K562 (cell line): ENCODE results near the gene SASH3.

Source experiments
- E2F3 ChIP-seq: fragments of 250-450 bp; sonication (Bioruptor Pico); IDR thresholded peaks from 2 replicates; pipeline ENCODE4 v1.4.0; 2020; ENCODE audit warnings: mild to moderate bottlenecking
- EZH2 ChIP-seq: IDR thresholded peaks from 2 replicates; pipeline ENCODE4 v1.6.1; 2012; ENCODE audit warnings: low read depth, mild to moderate bottlenecking, inconsistent platforms, low read length, borderline replicate concordance
- MTA2 ChIP-seq: fragments of 450-650 bp; IDR thresholded peaks from 2 replicates; pipeline ENCODE4 v1.6.1; 2016; ENCODE audit warnings: low read depth
- POLR2A ChIP-seq: fragments of 450-650 bp; conservative IDR thresholded peaks from 2 replicates; pipeline ENCODE4 v1.6.1; 2016
- RB1 ChIP-seq: fragments of 450-650 bp; IDR thresholded peaks from 2 replicates; pipeline ENCODE4 v1.6.1; 2017; ENCODE audit warnings: low read depth, mild to moderate bottlenecking
- SMARCB1 ChIP-seq: IDR thresholded peaks from 2 replicates; pipeline ENCODE4 v1.6.1; 2011; ENCODE audit warnings: improper control_type of control experiment, low read depth; ENCODE audit not compliant: insufficient read length
- SP2 ChIP-seq: IDR thresholded peaks from 2 replicates; pipeline ENCODE4 v1.6.1; 2011; ENCODE audit warnings: mild to moderate bottlenecking, low read depth, low read length, moderate library complexity; ENCODE audit not compliant: poor library complexity, severe bottlenecking; ENCODE audit errors: extremely low read depth
- ZC3H11A ChIP-seq: IDR thresholded peaks from 2 replicates; pipeline ENCODE4 v1.6.1; 2012; ENCODE audit warnings: low read depth, low read length, improper control_type of control experiment
- ZNF3 ChIP-seq: fragments of 250-450 bp; sonication (Bioruptor Pico); IDR thresholded peaks from 2 replicates; pipeline ENCODE4 v1.5.0; 2021; ENCODE audit warnings: mild to moderate bottlenecking, moderate library complexity
- TF ChIP-seq, protein P1 (sequence below): sonication (generic); formaldehyde crosslinking; IDR thresholded peaks from 2 replicates; pipeline ENCODE4 v1.8.1; 2022; ENCODE audit warnings: missing genetic modification reagents
- TF ChIP-seq, protein P2 (sequence below): fragments of 450-650 bp; IDR thresholded peaks from 2 replicates; pipeline ENCODE4 v1.6.1; 2017; ENCODE audit warnings: mild to moderate bottlenecking, moderate library complexity
- TF ChIP-seq, protein P3 (sequence below): fragments of 450-650 bp; formaldehyde crosslinking; IDR thresholded peaks from 2 replicates; pipeline ENCODE4 v1.4.0; 2022; ENCODE audit warnings: mild to moderate bottlenecking, moderate library complexity
- TF ChIP-seq, protein P4 (sequence below): fragments of 450-650 bp; IDR thresholded peaks from 2 replicates; pipeline ENCODE4 v1.6.1; 2016; ENCODE audit warnings: low read depth
- TF ChIP-seq, protein P5 (sequence below), 3 experiments: IDR thresholded peaks in 2 of 3; conservative IDR thresholded peaks in 1 of 3; 2 replicates each; pipeline ENCODE4 v1.5.1; 2011 to 2012; ENCODE audit warnings: low read length in 3 of 3, mild to moderate bottlenecking in 3 of 3, control low read depth in 2 of 3, improper control_type of control experiment in 1 of 3, inconsistent platforms in 1 of 3, low read depth in 1 of 3, mixed read lengths in 1 of 3, moderate library complexity in 1 of 3; ENCODE audit not compliant: insufficient read depth in 2 of 3

DNA sequence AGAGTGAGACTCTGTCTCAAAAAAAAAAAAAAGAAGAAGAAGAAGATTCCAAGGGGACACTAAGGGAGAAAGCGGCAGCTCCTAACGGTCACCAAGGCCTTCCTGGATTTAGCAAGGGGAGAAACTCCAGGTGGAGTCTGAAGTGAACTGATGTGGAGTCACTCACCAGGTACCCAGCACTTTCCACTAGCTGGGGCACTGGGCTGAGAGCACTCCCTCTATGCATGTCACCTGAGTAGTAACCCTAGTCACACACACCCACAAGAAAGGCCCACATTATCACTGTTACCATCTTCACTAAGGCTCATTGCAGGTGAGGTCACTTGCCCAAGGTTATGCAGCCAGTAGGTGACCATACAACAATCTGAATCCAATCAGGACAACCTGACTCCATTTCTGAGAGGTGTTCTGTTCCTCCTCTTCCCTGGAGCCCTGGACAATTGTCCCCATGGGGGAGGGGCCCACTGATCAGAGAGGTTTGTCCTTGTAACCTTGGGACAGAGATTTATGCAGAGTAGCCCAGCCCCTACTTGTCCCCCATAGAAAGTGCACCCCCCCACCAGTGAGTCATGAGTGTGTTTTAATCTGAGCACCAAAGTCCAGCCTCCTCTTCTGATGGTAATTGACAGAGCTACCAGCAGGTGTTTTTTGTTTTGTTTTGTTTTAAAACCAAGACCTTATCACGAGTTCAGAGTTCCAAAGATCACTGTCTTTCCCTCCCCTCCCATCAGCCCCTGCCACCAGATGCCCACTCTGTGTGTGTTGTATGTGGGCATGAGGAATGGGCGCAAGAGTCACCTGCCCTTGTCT lies 5.9 kb upstream of the SASH3 start:
- no peak for TF ChIP-seq E2F3 (CRISPR knock-in tag)
- no peak for TF ChIP-seq SP2
- TF ChIP-seq ZC3H11A: no peak
- no peak for TF ChIP-seq RB1
- TF ChIP-seq, protein P1, sequence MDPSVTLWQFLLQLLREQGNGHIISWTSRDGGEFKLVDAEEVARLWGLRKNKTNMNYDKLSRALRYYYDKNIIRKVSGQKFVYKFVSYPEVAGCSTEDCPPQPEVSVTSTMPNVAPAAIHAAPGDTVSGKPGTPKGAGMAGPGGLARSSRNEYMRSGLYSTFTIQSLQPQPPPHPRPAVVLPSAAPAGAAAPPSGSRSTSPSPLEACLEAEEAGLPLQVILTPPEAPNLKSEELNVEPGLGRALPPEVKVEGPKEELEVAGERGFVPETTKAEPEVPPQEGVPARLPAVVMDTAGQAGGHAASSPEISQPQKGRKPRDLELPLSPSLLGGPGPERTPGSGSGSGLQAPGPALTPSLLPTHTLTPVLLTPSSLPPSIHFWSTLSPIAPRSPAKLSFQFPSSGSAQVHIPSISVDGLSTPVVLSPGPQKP: no peak
- TF ChIP-seq POLR2A: no peak
- TF ChIP-seq SMARCB1: no peak
- TF ChIP-seq, protein P2, sequence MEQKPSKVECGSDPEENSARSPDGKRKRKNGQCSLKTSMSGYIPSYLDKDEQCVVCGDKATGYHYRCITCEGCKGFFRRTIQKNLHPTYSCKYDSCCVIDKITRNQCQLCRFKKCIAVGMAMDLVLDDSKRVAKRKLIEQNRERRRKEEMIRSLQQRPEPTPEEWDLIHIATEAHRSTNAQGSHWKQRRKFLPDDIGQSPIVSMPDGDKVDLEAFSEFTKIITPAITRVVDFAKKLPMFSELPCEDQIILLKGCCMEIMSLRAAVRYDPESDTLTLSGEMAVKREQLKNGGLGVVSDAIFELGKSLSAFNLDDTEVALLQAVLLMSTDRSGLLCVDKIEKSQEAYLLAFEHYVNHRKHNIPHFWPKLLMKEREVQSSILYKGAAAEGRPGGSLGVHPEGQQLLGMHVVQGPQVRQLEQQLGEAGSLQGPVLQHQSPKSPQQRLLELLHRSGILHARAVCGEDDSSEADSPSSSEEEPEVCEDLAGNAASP: no peak
- TF ChIP-seq EZH2: no peak
- no peak for TF ChIP-seq ZNF3 (CRISPR knock-in tag)
- no peak for TF ChIP-seq MTA2
- TF ChIP-seq, protein P3, sequence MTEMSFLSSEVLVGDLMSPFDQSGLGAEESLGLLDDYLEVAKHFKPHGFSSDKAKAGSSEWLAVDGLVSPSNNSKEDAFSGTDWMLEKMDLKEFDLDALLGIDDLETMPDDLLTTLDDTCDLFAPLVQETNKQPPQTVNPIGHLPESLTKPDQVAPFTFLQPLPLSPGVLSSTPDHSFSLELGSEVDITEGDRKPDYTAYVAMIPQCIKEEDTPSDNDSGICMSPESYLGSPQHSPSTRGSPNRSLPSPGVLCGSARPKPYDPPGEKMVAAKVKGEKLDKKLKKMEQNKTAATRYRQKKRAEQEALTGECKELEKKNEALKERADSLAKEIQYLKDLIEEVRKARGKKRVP (CRISPR knock-in tag): no peak
- TF ChIP-seq, protein P4, sequence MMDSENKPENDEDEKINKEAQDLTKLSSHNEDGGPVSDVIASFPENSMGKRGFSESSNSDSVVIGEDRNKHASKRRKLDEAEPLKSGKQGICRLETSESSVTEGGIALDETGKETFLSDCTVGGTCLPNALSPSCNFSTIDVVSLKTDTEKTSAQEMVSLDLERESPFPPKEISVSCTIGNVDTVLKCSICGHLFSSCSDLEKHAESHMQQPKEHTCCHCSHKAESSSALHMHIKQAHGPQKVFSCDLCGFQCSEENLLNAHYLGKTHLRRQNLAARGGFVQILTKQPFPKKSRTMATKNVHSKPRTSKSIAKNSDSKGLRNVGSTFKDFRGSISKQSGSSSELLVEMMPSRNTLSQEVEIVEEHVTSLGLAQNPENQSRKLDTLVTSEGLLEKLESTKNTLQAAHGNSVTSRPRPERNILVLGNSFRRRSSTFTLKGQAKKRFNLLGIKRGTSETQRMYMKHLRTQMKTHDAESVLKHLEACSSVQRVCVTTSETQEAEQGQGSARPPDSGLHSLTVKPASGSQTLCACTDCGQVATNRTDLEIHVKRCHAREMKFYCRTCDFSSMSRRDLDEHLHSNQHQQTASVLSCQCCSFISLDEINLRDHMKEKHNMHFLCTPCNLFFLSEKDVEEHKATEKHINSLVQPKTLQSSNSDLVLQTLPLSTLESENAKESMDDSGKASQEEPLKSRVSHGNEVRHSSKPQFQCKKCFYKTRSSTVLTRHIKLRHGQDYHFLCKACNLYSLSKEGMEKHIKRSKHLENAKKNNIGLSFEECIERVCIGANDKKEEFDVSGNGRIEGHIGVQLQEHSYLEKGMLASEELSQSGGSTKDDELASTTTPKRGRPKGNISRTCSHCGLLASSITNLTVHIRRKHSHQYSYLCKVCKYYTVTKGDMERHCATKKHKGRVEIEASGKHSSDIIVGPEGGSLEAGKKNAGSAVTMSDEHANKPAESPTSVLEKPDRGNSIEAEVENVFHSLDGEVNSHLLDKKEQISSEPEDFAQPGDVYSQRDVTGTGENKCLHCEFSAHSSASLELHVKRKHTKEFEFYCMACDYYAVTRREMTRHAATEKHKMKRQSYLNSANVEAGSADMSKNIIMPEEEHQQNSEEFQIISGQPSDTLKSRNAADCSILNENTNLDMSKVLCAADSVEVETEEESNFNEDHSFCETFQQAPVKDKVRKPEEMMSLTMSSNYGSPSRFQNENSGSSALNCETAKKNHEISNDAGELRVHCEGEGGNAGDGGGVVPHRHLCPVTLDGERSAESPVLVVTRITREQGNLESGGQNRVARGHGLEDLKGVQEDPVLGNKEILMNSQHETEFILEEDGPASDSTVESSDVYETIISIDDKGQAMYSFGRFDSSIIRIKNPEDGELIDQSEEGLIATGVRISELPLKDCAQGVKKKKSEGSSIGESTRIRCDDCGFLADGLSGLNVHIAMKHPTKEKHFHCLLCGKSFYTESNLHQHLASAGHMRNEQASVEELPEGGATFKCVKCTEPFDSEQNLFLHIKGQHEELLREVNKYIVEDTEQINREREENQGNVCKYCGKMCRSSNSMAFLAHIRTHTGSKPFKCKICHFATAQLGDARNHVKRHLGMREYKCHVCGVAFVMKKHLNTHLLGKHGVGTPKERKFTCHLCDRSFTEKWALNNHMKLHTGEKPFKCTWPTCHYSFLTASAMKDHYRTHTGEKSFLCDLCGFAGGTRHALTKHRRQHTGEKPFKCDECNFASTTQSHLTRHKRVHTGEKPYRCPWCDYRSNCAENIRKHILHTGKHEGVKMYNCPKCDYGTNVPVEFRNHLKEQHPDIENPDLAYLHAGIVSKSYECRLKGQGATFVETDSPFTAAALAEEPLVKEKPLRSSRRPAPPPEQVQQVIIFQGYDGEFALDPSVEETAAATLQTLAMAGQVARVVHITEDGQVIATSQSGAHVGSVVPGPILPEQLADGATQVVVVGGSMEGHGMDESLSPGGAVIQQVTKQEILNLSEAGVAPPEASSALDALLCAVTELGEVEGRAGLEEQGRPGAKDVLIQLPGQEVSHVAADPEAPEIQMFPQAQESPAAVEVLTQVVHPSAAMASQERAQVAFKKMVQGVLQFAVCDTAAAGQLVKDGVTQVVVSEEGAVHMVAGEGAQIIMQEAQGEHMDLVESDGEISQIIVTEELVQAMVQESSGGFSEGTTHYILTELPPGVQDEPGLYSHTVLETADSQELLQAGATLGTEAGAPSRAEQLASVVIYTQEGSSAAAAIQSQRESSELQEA: no peak
- TF ChIP-seq, protein P5, sequence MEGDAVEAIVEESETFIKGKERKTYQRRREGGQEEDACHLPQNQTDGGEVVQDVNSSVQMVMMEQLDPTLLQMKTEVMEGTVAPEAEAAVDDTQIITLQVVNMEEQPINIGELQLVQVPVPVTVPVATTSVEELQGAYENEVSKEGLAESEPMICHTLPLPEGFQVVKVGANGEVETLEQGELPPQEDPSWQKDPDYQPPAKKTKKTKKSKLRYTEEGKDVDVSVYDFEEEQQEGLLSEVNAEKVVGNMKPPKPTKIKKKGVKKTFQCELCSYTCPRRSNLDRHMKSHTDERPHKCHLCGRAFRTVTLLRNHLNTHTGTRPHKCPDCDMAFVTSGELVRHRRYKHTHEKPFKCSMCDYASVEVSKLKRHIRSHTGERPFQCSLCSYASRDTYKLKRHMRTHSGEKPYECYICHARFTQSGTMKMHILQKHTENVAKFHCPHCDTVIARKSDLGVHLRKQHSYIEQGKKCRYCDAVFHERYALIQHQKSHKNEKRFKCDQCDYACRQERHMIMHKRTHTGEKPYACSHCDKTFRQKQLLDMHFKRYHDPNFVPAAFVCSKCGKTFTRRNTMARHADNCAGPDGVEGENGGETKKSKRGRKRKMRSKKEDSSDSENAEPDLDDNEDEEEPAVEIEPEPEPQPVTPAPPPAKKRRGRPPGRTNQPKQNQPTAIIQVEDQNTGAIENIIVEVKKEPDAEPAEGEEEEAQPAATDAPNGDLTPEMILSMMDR (IDR thresholded peaks at IDR 0.05 in 2 of 3, conservative IDR thresholded peaks at IDR 0.05 in 1 of 3; ENCODE audit: insufficient read depth in 2 of 3, low read depth in 1 of 3, low read length in 3 of 3): no peak
